Glutamatergic neuron (in vitro differentiated cells): ENCODE results near the gene PXDN. TPM values are rescaled to one million over a fixed set of nuclear protein-coding genes. Genes with fewer than 3 reads are reported as not detected.

Source experiments
- DNase-seq: peaks from one replicate; pipeline ENCODE4 v3.0.0; 2022
- H3K27ac Mint-ChIP-seq: one replicate; pipeline ENCODE4 v1.8.0; 2020; ENCODE audit warnings: mild to moderate bottlenecking, mixed read lengths, inconsistent platforms; ENCODE audit not compliant: unreplicated experiment
- H3K27me3 Mint-ChIP-seq: one replicate; pipeline ENCODE4 v1.8.0; 2020; ENCODE audit warnings: mild to moderate bottlenecking, moderate library complexity, mixed read lengths, inconsistent platforms; ENCODE audit not compliant: unreplicated experiment
- H3K36me3 Mint-ChIP-seq: one replicate; pipeline ENCODE4 v1.8.0; 2020; ENCODE audit warnings: mild to moderate bottlenecking, mixed read lengths, inconsistent platforms; ENCODE audit not compliant: unreplicated experiment
- H3K4me1 Mint-ChIP-seq: one replicate; pipeline ENCODE4 v1.8.0; 2020; ENCODE audit warnings: mild to moderate bottlenecking, low read depth, mixed read lengths, inconsistent platforms; ENCODE audit not compliant: unreplicated experiment
- H3K4me3 Mint-ChIP-seq: one replicate; pipeline ENCODE4 v1.8.0; 2020; ENCODE audit warnings: mild to moderate bottlenecking, mixed read lengths, inconsistent platforms; ENCODE audit not compliant: unreplicated experiment
- H3K9me3 Mint-ChIP-seq: one replicate; pipeline ENCODE4 v1.8.0; 2020; ENCODE audit warnings: mild to moderate bottlenecking, moderate library complexity, mixed read lengths, inconsistent platforms; ENCODE audit not compliant: unreplicated experiment
- total RNA-seq: library from RNA; stranded (reverse); fragmentation: NEBNext Ultra II Directional; extraction: Animal tissue kit (Norgen Biotek cat#: 25700); gene quantifications from one replicate; pipeline ENCODE4 v1.2.1, GENCODE V29; 2021; ENCODE audit not compliant: unreplicated experiment
- TF ChIP-seq, protein P1 (sequence below): fragments of 200-600 bp; sonication (generic); IDR thresholded peaks from one replicate; pipeline ENCODE4 v1.5.0; 2021; ENCODE audit not compliant: partially characterized antibody, unreplicated experiment

PXDN gene
- total RNA-seq, 1 donor from 2014 or later, result 226 TPM

DNA sequence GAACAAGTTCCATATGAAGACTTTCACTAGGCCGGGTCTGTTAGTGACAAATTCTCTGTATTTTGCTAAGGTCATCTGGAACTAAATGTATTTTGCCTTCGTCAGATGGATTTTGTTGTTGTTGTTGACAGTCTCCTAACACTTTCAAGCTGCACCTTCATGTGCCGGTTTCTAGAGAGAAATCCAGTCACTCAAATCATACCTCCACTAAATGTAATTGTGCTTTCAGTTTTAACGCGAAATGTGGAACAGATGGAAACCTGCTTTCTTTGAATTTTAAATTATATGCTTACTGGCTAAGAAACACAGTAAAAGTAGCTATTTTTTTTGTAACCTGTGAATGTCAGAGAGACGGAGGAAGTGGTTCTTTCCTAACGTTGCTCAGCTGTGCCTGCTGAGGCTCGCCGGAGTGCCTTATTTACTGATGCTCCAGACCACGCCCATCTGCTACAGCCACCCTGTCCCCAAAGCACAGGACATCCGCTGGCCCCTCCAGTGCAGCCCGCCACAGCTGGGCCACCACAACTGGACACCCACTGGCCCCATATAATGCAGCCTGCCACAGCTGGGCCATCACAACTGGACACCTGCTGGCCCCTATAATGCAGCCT is 134.7 kb downstream of the PXDN start:
- TF ChIP-seq, protein P1, sequence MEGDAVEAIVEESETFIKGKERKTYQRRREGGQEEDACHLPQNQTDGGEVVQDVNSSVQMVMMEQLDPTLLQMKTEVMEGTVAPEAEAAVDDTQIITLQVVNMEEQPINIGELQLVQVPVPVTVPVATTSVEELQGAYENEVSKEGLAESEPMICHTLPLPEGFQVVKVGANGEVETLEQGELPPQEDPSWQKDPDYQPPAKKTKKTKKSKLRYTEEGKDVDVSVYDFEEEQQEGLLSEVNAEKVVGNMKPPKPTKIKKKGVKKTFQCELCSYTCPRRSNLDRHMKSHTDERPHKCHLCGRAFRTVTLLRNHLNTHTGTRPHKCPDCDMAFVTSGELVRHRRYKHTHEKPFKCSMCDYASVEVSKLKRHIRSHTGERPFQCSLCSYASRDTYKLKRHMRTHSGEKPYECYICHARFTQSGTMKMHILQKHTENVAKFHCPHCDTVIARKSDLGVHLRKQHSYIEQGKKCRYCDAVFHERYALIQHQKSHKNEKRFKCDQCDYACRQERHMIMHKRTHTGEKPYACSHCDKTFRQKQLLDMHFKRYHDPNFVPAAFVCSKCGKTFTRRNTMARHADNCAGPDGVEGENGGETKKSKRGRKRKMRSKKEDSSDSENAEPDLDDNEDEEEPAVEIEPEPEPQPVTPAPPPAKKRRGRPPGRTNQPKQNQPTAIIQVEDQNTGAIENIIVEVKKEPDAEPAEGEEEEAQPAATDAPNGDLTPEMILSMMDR, result no peak
- Mint-ChIP-seq H3K4me1 (peaks cover 27% of the 10 kb centered on the region), H3K36me3 (no peaks in the 10 kb centered on the region), H3K4me3 (no peak overlapping the region), H3K9me3 (peaks cover 6% of the 10 kb centered on the region), H3K27ac (no peak overlapping the region), H3K27me3 (peaks cover 7% of the 10 kb centered on the region)
- no peak for DNase-seq

DNA sequence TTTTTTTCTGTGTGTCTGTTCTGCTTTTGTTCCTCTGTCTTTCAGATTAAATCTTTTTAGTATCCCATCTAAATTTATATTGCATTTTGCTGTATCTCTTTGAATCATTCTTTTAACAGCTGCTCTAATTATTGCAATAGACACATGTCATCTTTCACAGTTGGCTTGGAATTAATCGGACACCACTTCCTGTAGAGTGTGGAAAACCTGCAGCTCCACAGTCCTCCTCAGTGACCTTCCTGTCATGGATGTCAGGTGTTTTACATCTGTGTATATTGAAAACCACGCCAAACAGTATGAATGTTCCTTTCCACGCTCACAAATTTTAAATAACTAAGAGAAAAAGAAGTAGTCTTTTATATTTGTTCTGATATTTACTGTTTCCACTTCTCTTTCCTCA is 135.3 kb downstream of the PXDN start:
- Mint-ChIP-seq H3K4me3 (no peak overlapping the region), H3K27ac (no peak overlapping the region), H3K9me3 (peaks cover 6% of the 10 kb centered on the region), H3K27me3 (peaks cover 7% of the 10 kb centered on the region), H3K36me3 (no peaks in the 10 kb centered on the region), H3K4me1 (peaks cover 26% of the 10 kb centered on the region)
- no peak for DNase-seq
- TF ChIP-seq, protein P1, result no peak

DNA sequence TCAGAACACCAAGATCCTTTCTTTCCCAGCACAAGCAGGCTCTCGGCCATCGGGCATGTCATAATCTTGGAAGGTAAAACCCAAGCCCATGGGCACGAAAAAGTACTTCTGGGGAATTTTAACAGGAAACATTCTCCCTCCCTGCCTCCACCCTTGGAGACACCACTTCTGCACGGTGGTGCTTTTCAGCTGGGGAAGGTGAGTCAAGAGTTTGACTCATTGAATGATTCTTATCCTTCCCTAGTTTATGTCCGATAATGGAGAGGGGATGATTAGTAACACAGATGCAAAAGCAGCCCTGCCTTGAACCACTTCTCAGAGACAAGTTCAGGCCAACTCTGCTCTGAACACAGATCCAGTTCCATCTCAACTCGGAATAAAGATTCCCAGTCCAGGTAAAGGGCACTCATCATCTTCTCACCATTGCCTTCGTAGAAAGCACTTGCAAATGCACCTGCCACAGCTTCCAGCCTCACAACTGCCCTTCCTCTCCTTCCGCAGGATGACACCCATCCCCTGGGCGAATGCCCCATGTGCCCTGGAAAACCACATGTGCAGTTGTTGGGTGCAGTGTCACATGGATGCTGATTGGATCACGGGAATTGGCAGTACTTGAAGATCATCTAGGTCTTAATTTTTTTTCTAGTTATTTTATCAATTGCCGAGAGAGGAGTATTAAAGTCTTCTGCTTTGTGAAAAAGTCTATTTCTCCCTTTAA is 136.2 kb downstream of the PXDN start:
- Mint-ChIP-seq H3K9me3 (peaks cover 6% of the 10 kb centered on the region), H3K4me3 (no peak overlapping the region), H3K27me3 (peaks cover 7% of the 10 kb centered on the region), H3K36me3 (no peaks in the 10 kb centered on the region), H3K27ac (no peak overlapping the region), H3K4me1 (peaks cover 20% of the 10 kb centered on the region)
- TF ChIP-seq, protein P1, result no peak
- DNase-seq, result no peak

- no peaks in the 10 kb centered on the region for H3K36me3 Mint-ChIP-seq
- H3K27ac Mint-ChIP-seq, result no peak overlapping the region
- TF ChIP-seq, protein P1, result no peak
- H3K9me3 Mint-ChIP-seq, result peaks cover 6% of the 10 kb centered on the region
- peaks cover 7% of the 10 kb centered on the region for H3K27me3 Mint-ChIP-seq
- no peak overlapping the region for H3K4me3 Mint-ChIP-seq
- DNase-seq, result no peak
- H3K4me1 Mint-ChIP-seq, result peaks cover 17% of the 10 kb centered on the region
Observed at GRCh38 chr2:1607236-1607920, 136.9 kb downstream of the PXDN start.
